ENCODE data around the gene FRMD4B.
"Not testable (repeated sequence)": the region's sequence is repeated elsewhere in the genome, so short reads cannot be mapped to it uniquely, and the experiment has no call there.

Gene FRMD4B

DNA sequence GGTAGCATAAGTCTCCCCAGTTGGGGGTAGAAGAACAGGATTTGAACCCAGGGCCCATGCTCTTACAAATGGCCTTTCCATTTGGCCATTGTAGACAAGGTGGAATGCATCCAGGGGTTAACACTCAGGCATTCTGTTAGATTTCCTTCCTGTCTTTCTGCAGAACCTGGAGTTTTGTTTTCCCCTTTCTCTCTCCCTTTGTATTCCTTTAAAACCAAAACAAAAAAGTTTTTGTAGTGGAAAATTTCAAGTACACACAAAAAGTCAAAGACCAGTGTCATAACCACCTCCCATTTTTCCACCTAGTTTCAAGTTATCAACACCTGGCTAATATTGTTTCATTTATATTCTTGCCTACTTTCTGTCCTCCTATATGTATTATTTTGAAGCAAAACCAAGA is 26.0 kb downstream of the FRMD4B start:
- no peak for DNase-seq

DNA sequence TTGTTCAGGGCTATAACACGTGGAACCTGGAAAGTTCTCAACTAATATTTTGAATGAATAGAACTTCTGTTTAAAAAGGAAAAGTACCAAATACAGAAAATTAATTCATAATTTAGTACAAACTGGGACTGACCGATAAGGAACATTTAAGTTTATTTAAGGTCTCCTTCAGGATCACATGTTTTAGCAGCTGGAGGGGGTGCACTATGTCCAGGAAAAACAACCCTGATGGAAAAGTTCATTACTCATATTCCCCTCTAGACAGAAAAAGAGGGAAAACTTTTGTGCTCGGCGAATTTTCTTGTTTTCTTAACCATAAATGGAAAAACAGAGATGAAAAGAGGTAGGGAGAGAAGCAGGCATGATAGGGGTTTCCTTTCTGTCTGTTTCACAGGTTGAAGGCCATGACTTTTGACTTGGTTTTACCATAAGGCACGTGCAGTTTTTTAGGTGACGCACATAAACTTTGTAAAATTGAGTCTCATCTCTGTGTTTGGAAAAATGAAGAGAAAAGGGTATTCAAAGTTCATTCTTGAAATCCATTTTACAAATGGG is 26.5 kb downstream of the FRMD4B start:
- DNase-seq, result no peak

DNA sequence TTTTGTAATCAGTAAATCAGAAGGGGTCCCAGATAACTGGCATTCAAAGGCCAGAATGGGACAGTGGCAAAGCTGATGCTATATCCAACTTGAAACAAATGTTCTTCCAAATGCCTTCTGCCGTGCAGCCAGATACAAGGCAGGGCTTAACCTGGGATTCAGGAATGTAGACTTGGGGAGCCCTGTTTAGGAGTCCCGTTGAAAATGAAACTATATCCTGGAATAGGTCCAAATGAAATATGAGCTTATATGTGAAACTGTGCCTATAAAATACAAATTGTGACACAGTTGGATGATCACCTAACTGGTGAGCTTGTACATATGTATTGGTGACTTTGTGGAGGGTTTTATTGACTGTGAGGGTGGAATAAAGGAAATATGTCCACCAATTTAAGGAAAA is 28.7 kb downstream of the FRMD4B start:
- DNase-seq, result no peak

- DNase-seq, result no peak
These were observed 30.9 kb downstream of the FRMD4B start for GRCh38 chr3:69354948-69355347.

GRCh38 chr3:69353503-69353902 is 32.4 kb downstream of the FRMD4B start:
- DNase-seq, result no peak

DNA sequence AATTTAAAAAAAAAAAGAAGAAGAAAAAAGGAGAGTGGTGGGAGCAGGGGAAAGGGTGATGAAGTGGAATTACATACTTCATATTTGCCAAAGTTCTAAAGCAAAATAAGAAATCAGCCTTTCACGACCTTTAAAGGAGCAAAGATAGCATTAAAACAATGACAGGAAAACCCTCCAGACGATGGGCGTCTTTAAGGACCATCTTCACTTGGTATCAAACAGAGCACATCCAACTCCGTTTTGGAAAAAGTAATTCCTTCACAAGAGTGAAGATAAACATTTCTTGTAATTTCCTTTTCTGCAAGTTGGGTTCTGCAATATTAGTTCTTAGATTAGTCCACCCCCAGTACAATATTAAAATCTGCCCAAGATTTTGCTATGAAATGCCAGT is 32.8 kb downstream of the FRMD4B start:
- no peak for DNase-seq

- DNase-seq, result no peak
These were observed 33.4 kb downstream of the FRMD4B start for GRCh38 chr3:69352305-69353087.

GRCh38 chr3:69343875-69344274 is 42.0 kb downstream of the FRMD4B start:
- DNase-seq, result no peak

- DNase-seq, result no peak
These were observed 43.8 kb downstream of the FRMD4B start for GRCh38 chr3:69342074-69342473.

GRCh38 chr3:69339760-69340159 is 46.1 kb downstream of the FRMD4B start:
- no peak for DNase-seq

GRCh38 chr3:69338911-69339310 is 47.0 kb downstream of the FRMD4B start:
- DNase-seq, result no peak

DNA sequence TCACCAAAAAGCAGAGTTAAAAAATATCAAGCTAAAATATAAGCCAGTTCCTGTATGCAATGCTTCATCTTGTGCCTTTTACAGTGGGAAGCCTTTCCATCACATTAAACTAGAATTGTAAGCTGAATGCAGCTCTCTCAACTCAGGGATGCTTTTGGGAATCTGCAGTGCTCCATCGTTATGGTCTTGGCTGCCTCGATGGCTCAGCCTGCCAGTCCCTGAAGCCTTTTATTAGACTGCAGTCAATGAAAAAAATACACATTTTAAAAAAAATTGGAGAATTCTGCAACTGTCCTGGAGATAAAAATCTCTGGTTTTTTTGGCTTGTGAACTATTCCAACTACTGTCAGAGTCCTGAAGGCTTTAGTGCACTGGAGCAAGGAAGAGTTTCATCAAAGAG is 53.0 kb downstream of the FRMD4B start:
- DNase-seq, result no peak

DNA sequence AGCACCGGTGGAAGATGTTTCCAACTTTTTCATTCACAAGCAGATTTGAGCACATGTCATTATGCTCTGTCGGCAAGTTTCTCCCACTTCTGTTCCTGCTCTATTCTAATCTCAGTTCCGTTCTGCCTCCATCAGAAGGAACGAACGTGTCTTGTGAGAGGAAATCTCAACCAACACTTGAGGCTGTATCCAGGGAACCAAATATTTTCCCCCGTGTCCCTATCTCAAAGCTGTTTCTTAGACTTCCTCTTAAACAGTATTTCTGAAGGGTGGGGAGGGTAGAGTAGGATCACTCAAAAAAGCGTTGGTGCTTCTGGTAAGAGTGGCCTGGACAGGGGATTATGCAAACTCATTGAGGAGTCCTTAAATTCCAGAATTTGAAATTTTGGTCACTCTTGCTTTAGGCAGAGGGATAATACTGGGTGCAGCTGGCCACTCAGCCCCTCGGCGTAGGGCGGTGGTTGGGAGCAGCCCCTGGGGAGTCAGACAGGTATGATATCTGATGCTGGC is 54.9 kb downstream of the FRMD4B start:
- DNase-seq, result no peak

- DNase-seq, result no peak
These were observed 56.0 kb downstream of the FRMD4B start for GRCh38 chr3:69329892-69330291.

DNA sequence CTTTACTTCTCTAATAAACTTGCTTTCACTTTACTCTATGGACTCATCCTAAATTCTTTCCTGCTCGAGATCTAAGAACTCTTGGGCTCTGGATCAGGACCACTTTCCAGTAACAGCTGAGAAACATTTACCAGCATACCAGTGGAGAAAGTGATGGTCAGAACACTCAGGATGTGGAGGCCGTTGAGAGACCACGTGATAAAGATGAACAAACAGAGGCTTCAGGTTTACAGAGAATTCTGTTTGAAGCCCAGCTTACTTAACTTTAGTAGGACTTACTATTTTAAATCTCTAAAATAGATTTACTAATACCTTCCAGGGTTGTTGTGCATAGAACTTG is 57.0 kb downstream of the FRMD4B start:
- no peak for DNase-seq

DNA sequence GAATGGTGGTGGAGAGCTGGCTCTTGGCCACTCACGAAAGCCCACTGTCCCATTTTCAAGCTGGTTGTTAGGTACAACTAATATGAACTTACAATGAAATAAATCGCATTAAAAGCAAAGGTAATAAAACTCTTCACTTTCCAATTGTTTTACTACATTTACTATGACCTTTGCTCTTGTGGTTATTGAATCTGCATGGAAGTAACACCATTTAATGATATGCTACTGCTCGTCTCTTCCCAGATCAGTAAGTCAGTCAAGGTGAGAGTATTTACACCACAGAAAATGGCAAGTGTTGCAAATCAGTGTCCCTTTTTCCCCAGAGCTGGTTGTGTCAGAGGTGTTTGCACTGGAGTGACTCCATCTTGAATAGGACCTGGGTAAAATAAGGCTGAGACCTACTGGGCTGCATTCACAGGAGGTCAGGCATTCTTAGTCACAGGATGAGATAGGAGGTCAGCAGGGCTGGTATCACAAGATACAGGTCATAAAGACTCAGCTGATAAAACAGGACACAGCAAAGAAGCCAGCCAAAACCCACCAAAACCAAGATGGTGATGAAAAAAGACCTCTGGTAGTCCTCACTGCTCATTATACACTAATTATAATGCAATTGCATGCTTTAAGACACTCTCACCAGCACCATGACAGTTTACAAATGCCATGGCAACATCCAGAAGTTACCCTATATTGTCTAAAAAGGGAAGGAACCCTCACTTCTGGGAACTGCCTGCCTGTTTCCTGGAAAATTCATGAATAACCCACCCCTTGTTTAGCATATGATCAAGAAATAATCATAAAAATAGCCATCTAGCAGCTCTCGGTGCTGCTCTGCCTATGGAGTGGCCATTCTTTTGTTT is 57.6 kb downstream of the FRMD4B start:
- DNase-seq, result no peak

GRCh38 chr3:69326855-69327300 is 59.0 kb downstream of the FRMD4B start:
- DNase-seq, result no peak

DNA sequence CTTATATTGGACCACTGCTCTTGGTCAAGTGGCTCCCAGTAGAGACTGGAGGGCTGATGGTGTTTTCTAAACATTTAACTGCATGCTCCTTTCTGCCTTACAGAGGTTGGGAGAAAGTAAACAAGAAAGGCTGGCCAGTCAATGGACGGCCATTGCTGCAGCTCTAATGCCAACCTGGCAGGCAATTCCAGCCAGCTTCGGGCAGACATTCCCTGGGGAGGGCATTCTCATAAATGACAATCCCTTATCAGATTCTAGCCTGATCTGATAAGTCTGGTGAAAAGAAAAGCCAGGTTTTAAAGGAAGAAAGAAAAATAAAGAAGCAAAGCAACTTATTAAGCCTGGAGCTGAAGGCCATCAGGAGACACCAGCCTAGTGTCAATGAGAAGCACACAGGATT is 60.7 kb downstream of the FRMD4B start:
- no peak for DNase-seq

DNA sequence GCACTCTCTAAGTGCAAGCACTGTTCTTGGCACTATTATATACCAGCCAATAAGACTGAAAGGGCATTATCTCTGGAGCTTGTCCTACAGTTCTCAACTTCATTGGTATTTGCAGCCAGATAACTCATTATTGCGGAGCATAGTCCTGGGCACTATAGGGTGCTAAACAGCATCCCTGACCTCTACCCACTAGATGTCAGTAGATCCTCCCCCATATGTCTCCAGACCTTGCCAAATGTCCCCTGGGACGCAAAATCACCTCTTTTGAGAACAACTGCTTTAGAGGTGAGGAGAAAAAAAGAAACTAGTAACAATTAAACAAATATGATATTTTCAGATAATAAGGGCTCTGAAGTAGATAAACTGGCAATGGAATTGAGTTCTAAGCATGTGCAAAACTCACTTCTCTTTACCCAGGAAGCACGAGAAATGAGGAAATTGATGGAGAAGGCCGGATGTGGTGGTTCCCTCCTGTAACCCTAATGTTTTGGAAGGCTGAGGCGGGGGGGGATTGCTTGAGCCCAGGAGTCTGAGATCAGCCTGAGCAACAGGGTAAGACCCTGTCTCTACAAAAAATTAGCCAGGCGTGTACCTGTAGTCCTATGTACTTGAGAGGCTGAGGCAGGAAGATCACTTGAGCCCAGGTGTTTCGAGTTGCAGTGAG is 61.4 kb downstream of the FRMD4B start:
- DNase-seq, result no peak

DNA sequence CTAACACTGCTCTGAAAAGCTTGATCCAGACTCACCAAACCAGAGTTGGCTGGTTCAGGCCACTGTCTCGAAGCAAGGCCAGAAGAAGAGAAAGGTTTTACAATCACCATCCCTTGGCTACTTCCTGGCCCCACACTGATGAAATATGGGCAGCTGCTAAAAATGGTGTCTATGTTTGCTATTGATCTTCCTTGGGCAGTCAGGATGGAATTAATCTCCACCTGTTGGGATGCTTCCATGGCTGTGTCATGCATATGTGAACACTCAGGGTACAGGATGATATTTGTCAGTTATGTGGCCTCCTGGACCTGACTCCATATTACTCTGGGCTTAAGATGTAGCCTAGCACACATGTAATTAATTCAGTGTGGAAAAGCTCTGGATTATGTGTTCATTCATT is 61.9 kb downstream of the FRMD4B start:
- DNase-seq, result no peak

DNA sequence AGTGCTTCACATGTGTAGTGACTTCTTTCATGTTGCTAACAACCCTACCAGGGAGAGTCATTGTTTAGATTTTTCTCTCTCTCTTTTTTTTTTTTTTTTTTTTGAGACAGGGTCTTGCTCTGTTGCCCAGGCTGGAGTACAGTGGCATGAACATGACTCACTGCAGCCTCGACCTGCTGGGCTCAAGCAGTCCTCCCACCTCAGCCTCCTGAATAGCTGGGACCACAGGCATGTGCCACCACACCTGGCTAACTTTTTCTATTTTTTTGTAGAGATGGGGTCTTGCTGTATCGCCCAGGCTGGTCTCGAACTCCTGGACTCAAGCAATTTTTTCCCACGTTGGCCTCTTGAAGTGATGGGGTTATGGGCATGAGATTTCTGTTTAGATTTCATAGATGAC is 63.4 kb downstream of the FRMD4B start:
- not testable (repeated sequence) for DNase-seq

- DNase-seq, result no peak
These were observed 63.8 kb downstream of the FRMD4B start for GRCh38 chr3:69322158-69322509.
